NCI-H1417 treated with DMSO at 0.1 percent for 48 hours (cell line): ENCODE results near the gene CMTM8.

Source experiments
- DNase-seq: peaks from one replicate; lab custom pipeline; 2025; lab: John Stamatoyannopoulos, UW

Gene CMTM8

DNA sequence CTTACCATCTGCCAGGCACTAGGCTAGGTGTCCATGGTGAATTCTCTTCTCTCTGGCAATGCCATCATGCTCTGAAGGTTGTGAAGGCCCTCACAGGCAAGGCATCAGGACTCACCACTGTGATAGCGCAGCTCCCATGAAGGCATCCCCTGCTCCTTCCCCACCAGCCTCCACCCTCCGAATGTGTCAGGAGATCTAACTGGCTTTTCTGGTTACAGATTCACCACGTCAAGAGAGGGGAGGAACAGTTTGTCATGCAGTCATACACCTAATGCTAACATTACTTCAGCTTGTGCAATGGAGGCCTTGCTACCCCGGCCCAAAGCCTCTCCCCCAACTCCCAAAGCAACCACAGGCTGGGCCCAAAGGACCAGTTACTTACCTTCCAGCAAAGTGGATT, 8.9 kb upstream of the CMTM8 start:
- no peak for DNase-seq

DNA sequence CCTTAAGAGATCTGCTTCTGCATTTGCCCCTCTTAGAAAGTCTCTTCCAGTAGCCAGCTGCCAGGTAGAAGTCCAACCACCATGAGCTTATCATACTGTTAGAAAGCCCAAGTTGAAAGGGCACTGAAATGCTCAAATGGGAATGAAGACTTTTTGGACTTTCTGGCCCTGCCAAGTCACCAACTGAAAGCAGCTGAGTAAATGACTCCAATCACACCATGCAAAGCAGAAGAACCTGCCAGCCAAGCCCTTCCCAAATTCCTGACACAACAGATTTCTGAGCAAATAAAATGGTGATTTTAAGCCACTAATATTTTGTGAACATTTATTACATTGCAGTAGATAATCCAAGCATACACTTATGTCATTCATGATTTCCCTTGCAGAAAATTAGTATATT, 2.1 kb upstream of the CMTM8 start:
- DNase-seq = no peak

DNA sequence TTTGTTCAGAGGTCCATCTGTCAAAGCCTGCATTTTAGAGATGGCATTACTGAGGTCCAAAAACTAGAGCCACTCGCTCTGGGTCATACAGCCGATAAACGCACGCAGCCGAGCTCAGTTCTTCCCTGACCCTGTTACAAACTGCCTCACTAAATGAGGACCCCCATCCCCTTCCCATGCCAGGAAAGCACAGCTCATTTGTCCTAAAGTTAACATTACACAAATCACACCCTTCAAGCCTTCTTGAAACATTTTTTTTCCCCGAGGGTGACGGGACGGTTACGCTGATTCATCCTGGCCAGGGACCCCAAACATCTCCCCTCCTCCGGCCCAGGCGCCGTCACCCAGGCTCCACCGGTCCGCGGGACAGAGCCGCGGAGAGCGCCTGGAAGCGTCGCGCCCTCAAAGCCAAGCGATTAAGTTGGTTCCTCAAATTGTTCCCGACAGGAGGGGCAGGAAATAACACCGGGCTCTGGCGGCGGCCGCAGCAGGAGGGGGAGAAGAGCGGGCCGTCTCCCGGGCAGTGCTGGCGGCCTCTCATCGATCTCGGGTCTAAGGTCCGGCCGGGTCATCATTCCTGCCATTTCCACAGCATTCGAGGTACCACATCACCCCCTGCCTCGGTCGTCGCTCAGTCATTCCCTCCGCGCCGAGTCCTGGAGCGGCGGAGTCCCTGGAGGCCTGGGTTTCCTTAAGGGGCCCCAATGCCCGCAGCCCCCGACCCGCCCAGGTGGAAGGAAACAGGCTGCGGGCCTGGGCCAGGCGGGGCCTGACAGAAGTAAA, 619 bp upstream of the CMTM8 start:
- no peak for DNase-seq

GRCh38 chr3:32239307-32240158, 1.1 kb downstream of the CMTM8 start:
- DNase-seq = no peak

- no peak for DNase-seq
Observed at GRCh38 chr3:32240159-32240545, 1.7 kb downstream of the CMTM8 start.

- no peak for DNase-seq
Observed at GRCh38 chr3:32241100-32241499, 2.6 kb downstream of the CMTM8 start.

DNA sequence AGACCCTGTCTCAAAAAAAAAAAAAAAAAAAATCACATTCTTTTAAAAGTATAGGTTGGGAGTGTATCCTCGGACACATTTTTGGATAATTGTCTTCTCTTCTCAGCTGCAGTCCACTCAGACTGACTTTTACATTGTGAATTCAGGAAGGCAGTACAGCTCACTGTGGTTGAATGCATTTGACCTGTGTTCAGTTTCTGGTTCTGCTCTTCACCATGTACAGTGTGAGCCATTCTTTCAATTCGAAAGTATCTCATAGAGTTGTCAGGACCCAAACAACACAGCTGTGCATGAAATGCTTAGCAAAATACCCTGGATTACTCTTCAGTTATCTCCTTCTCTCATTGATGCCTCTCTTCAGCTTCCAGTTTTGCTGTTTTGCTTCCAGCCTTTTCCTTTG, 5.0 kb downstream of the CMTM8 start:
- no peak for DNase-seq

- DNase-seq = no peak
Observed at GRCh38 chr3:32245200-32245599, 6.7 kb downstream of the CMTM8 start.

DNA sequence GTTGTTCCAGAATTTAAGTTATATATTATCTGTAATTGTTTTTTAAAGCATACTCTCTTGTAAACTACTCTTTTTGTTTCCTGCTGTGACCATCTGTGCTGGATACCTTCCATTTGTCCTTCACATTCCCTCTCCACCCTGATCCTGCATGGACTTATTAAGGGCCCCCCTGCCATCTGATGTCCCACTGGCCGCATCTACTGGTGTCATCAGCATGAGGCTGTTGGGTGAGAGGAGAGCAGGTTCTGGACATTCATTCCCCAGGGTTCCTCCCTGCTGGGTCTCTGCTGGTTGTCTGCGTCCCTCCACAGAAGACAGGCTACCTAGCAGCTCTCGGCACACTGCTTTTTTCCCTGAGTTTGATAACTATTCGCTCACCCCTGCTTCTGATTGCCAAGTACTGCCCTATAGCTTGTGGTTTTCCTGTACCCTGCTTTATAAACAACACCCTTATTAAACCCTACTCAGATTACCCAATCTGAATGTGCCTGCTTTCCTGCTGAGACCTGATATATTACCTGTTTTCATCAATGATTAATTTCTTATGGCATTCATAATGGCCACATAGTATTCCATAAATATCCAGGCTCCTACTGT, 7.7 kb downstream of the CMTM8 start:
- no peak for DNase-seq

DNA sequence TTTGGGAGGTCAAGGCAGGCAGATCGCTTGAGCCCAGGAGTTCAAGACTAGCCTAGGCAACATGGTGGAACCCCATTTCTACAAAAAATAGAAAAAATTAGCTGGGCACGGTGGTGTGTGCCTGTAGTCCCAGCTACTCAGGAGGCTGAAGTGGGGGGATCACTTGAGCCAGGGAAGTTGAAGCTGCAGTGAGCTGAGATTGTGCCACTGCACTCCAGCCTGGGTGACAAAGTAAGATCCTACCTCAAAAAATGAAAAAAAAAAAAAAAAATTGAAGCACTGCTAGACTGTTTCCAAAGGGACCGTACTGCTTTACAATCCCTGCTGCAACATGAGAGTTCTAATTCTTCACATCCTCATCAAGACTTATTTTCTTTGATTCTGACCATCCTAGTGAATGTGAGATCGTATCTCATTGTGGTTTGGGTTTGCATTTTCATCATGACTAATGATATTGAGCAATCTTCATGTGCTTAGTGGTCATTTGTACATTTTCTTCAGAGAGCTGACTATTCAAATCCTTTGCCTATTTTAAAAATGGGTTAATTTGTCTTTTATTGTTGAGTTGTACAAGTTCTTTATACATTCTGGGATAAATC, 10.8 kb downstream of the CMTM8 start:
- no peak for DNase-seq

DNA sequence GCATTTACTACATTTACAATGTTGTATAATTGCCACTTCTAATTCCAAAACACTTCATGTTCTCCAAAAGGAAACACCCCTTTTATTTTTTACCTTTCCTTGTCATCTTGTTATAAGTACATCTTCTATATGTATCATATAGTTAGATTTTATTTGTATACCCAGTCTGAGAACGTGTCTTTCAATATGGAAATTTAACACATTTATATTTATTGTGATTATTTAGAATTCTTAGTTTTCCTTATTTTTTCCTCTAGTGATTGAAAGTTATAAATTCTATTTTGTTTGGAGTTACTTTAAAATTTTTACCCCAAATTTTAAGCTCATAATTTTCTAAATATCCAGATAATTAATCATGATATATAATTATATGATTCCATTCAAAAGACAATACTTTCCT, 15.8 kb downstream of the CMTM8 start:
- DNase-seq = no peak

DNA sequence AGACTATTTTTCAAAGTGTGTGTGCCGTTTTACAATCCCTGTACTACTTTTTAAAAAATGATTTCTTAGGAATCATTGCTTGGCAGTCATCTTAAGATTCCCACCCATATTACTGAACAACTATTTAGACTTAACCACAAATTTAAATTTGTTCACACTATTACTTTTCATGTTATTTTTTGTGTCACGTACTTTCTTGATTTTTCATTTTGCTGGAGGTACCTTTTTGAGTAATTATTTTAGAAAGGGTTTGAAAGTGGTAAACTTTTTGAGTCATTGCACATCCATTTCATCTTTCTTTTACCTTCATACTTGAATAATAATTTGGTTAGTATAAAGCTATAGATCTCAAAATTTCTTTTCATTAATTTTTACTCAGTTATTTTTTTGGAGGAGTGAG, 16.9 kb downstream of the CMTM8 start:
- DNase-seq = no peak

DNA sequence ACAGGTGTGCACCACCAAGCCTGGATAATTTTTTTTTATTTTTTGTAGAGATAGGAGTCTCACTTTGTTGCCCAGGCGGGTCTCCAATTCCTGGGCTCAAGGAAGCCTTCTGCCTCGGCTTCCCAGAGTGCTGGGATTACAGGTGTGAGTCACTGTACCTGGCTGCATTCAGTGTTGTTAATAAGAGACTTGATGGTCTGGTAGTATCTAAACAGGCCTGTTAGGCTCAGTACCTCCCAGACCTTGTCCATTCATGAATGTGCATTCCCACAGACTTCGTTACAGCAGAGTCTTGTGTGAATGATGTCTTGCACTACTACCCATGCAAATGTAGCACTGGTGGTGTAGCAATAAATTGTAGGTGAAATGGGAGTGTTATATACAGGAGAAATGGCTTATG, 17.7 kb downstream of the CMTM8 start:
- no peak for DNase-seq

- DNase-seq = no peak
Observed at GRCh38 chr3:32257042-32257441, 18.6 kb downstream of the CMTM8 start.

GRCh38 chr3:32257641-32258438, 19.4 kb downstream of the CMTM8 start:
- DNase-seq = no peak

GRCh38 chr3:32258869-32259268, 20.4 kb downstream of the CMTM8 start:
- DNase-seq = no peak

DNA sequence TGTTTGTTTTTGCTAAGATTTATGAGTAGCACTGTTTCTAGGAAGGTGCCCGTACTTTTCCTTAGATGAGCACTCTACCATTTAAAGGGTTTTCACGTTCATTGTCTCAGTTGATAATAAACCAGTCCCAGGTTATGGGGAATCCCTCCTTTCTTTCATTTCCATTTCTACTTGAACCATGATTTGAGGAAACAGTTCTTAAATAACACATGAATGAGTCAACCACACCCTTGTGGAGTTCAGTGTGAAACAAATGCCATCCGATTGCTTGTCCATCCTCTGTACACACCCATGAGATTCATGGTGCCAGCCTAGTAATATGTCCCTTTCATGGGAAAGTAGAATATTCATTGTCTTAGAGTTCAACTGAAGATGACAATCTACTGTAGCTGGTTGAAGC, 23.1 kb downstream of the CMTM8 start:
- DNase-seq = no peak

GRCh38 chr3:32262201-32262600, 23.7 kb downstream of the CMTM8 start:
- DNase-seq = no peak

- no peak for DNase-seq
Observed at GRCh38 chr3:32274306-32274705, 35.8 kb downstream of the CMTM8 start.

- DNase-seq = no peak
Observed at GRCh38 chr3:32275506-32275905, 37.0 kb downstream of the CMTM8 start.

GRCh38 chr3:32276279-32276841, 37.9 kb downstream of the CMTM8 start:
- no peak for DNase-seq
